Measurements from ENCODE around the gene ZBTB16.

- TF ChIP-seq CTCF (IDR thresholded peaks at IDR 0.05) = no peak
- no peak for TF ChIP-seq POLR2A (IDR thresholded peaks at IDR 0.05)
Measured at GRCh38 chr11:114042234-114042633, 17.3 kb upstream of the ZBTB16 start.

Measured in uterus (tissue), 2 donors.